Stimulated activated naive CD4-positive, alpha-beta T cell treated with Interleukin-2 at 50 U/mL for 16 hours (primary cell): ENCODE data around the gene CIAO3.
"Not testable (repeated sequence)": the region's sequence is repeated elsewhere in the genome, so short reads cannot be mapped to it uniquely, and the experiment has no call there.

Source experiments
- DNase-seq: peaks from one replicate; lab custom pipeline; 2025; lab: John Stamatoyannopoulos, UW

The CIAO3 gene

DNA sequence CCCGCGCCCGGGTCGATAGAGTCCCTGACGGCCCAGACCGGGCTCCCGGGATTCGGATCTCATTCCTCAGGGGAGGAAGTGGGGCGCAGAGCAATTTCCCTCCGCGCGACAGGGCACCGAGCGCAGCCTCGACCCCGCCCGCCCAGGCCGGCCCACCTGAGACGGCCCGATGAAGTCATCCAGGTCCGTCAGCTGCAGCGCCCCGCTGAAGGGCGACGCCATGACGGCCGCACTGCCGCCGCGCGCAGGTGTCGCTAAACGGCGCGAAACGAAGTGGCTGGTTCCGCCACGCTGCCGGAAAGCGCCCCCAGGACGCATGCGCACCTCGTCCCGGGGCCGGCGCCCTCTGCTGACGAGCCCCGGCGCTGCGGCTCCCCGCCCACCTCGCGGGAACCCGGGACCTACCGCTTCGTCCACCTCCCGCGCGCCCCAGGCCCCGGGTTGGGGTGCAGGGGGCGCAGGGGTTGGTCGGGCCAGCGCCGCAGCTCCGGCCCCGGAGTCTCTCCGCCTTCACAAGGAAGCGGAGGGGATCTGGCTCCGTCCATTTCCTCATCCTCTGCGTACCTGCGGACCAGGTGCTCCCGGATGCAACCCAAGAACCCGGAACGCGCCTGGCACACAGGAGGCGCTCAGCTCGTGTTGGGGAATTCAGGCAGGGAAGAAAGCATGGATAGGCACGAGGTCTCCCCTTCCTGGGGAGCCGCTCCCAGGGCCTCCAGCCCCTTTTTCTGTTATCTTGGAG, at the start of gene CIAO3:
Gene CIAO3 (minus strand): TSS at position 234 of the 742 bp plus-strand sequence. CDS start 12 bp downstream, at position 222.
- DNase-seq, result peak; percentile 83

DNA sequence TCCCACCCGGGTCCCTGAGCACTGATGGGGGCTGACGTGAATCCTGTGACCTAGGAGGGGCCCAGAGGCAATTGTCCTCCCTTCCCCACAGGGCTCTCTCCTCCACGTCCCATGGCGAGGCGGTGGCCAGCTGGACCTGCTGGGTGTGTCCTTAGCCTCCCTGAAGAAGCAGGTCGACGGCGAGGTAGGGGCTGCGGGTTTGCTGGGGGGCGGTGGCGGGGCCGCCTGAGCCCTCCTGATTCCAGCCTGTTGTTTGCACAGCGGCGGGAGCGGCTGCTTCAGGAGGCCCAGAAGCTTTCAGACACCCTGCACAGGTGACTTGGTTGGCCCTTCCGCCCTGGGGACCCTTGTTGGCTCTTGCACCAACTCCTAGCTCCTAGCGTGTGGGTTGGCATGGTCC, 49.3 kb upstream of the CIAO3 start:
- DNase-seq, result no peak

DNA sequence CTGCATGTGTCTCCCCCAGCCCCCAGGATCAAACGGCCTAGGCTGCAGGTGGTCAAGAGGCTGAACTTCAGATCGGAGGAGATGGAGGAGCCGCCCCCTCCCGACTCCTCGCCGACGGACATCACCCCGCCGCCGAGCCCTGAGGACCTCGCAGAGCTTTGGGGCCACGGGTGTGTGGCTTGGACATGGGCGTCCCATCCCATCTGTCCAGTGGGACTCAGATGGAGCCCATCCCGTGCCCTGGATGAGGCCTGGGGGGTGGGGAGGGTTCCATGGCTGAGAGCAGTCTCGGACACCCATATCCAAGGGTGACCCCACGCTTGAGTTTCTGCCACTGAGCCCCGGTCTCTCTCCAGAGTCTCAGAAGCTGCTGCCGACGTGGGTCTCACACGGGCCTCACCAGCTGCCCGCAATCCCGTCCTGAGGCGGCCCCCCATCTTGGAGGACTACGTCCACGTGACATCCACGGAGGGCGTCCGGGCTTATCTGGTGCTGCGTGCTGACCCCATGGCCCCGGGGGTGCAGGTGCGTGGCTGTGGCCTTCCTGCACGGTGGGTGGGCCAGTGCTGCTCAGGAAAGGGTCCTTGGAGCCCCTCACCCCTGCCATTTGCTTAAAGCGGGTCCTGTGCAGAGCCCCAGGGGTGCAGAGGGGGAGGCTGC, 48.5 kb upstream of the CIAO3 start:
- DNase-seq, result no peak

DNA sequence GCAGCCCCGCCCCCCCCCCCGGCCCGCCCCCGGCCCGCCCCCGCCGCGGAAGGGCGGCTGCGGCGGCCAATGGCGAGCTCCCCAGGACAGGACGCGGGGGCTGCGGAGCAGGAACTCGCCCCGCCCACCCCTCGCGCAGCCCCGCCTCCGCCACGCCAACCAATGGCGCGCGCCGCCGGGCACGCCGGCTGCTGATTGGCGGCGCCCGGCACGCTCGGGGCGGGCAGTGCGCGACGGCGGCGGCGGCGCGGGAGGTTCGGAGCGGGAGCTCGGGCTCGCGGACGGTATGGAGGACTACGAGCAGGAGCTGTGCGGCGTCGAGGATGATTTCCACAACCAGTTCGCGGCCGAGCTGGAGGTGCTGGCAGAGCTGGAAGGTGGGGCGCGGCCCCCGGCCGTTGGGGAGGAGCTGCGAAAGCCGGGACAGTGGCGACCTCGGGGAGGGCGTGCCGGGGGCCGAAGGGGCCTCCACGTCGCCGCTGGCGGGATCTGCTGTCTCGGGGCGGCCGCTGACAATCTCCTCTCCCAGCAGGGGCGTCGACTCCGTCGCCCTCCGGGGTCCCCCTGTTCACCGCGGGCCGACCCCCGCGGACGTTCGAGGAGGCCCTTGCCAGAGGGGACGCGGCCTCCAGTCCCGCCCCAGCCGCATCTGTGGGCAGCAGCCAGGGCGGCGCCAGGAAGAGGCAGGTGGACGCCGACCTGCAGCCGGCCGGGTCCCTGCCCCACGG, 47.8 kb upstream of the CIAO3 start, which contains the start of gene CHTF18:
Gene CHTF18 (plus strand): TSS at position 222 of the 728 bp plus-strand sequence. CDS start 65 bp downstream, at position 287.
- peak; percentile 92 for DNase-seq

DNA sequence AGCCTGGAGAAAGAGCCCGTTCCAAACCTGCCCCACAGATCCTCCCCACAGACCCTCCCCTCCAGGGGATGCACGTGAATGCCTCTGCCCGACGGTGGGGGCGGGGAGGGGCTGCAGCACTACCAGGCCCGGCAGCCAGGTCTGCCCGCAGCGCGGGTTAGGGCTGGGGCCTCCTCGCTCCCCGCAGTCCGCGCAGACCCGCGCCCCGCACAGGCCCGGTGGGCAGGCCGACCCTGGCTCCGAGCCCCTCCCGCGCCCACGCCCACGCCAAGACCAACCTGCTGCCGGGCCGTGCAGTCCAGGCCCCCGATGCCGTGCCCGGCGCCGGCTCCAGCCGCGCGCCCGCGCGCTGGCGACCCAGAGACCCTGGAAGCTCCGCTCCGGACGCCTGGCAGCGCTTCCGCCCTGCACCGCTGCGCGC, 47.2 kb upstream of the CIAO3 start, which contains the start of gene RPUSD1:
Gene RPUSD1 (minus strand): TSS at position 404 of the 421 bp plus-strand sequence. CDS start 644 bp downstream, outside the sequence.
- no peak for DNase-seq

DNA sequence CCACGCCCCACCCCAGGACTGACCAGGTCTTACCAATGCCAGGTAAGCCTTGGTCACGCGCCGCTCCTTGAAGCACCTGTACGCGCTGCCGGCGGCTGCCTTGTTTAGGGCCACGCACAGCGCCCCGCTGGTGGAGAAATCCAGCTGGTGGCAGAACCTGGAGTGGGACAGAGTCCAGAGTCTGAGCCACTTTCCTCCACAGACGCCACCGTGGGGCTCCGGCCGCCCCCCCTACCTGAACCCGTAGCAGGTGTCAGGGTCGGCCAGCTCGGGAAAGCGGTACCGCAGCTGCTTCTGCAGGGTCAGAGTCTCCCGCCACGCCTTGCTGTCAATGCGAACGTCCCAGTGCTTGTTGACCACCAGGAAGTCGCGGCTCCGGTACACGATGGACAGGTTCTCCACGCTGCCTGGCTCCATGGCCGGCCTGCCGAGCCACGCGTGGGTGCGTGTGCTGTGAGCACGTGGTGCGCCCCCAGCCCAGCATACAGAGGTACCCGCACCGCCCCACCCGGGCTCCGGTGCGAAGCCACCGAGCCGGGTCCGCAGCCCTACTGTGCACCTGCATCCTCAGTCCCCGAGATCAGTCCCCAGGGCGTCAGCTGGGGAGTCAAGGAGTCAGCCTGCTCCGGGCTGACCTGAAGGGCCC, 46.6 kb upstream of the CIAO3 start:
- DNase-seq, result no peak

DNA sequence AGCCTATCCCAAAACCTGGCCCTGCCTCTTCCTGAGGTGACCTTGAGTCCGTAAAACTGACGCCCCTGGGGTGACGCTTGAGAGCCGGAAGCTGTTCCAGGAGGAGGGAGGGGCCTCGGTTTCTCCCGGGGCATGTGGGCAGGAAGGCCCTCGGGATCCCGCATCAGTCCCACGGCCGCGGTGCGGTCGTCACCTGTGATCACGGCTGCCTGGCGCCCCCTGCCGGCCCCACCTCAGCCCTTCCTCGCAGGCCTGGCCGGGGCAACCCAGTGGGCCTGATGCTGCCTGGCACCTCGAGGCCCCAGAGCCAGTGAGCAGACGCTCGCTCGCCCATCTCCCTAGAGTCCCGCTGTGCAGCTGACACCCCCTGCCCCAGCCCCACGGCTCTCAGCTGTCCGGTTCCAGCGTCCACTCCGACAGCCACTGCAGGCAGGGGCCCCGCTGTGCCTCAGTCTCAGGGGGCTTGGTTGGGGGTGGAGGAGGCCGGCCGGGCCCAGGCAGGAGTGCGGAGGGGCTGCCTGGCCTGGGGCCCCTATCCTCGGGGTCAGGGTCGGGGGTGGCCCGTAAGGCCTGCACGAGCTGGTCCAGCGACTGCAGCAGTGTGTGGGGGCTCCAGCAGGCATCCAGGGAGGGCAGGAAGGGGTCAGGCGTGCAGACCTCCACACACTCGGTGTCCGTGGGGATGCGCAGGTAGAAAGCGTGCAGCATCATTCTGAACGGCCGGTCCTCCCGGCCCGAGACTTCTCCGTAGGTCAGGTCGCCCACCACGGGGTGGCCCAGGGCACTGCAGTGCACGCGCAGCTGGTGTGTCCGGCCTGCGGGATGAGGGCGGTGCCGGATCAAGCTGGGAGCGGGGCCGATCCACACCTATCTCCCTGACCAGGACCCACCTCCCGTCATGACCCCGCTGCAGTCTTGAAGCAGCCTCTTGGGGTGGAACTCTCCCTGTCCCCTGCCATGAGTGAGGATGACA, 45.1 kb upstream of the CIAO3 start:
- DNase-seq, result peak; percentile 62

DNA sequence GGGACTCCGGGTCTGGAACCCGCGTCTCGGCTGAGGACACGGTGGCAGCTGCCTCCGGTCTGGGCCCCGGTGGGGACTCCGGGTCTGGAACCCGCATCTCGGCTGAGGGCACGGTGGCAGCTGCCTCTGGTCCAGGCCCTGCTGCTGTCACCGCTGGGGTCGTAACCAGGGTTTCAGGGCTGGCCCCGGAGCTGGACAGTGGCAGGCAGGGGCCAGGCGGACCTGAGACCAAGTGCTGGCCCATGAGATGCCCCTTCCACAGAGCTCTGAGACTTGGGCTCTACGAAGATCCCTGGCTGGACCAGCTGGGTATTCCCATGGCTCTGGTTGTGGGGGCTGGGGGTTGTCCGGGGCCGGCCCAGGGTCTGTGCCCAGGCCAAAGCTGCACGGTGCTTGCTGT, 43.6 kb upstream of the CIAO3 start:
- DNase-seq, result no peak

DNA sequence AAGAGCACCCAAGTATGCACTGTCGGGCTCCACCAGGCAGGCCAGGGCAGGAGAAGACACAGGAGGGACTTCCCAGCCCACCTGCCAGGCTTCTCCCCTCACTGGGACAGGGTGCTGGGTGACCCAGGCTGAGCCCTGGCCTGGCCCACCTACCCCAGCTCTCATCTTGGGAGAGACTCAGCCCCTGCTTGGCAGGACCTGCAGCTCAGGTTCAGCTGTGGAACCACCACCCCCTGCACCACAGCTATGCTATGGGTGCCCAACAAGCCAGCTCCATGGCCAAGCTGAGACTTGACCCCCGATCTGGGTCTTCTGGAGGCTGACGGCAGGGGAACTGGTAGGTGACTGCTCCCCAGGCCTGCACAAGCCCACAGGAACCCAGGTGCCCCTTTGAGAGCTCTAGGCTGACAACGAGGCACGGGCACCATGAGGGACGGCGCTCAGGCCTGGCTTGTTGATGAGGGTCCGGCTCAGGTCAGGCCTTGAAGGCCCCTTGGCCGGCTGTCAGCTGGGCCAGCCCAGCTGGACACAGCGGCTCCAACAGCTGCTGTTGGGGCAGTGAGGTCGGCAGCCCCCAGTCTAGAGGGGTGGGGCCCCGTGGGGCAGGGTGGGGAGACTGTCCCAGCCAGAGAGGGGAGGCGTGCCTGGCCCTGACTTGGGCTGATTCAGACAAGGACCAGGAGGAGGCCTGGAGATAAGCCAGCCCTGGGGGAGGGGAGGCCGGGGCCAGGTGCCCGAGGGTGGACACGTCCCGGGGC, 42.8 kb upstream of the CIAO3 start:
- no peak for DNase-seq

DNA sequence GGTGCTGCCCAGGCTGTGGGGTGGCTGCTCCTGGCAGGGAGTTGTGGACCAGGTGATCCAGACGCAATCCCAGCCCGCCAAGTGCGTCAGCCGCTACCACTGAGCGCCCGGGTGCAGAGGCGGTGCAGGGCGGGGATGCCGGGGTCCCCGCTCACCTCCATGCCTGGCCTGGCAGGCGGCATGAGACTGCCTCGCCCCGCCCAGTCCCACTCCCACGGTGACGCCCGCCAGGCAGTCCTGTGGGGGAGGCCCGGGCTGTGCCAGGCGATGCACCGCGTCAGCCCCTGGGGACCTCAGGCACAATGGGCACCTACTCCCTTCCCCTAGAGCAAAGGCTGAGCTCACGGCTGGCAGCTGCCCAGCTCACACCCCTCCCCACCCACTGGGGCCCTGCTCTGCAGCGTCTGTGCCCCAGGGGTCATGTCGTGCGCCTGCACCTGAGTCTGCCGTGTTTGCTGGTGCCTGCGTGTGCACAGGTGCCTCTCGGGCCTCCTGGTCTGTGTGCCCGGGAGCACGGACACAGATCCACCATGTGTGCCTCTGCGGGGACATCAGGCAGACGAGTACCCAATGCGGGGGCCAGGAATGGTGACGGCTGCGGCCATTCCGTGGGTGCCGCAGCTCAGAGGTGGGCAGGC, 42.1 kb upstream of the CIAO3 start:
- DNase-seq, result no peak

DNA sequence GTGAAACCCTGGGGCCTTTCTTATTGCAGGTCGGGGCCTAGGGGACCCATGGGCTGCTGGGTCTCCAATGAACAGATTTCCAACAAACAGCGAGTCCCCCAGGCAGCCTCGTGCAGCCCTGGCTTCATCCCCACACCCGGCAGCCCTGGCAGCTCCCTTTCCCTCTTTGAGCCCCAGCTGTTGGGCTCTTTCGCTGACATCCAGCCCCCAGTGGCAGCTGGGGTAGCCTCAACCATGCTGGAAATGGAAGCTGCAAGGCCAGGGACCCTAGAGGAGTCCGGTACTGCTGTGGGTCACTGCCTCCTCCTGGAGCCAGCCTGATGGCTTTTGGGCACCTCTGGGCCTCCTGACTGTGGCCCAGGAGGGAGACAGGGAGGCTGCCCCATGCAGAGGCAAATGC, 41.5 kb upstream of the CIAO3 start:
- no peak for DNase-seq

DNA sequence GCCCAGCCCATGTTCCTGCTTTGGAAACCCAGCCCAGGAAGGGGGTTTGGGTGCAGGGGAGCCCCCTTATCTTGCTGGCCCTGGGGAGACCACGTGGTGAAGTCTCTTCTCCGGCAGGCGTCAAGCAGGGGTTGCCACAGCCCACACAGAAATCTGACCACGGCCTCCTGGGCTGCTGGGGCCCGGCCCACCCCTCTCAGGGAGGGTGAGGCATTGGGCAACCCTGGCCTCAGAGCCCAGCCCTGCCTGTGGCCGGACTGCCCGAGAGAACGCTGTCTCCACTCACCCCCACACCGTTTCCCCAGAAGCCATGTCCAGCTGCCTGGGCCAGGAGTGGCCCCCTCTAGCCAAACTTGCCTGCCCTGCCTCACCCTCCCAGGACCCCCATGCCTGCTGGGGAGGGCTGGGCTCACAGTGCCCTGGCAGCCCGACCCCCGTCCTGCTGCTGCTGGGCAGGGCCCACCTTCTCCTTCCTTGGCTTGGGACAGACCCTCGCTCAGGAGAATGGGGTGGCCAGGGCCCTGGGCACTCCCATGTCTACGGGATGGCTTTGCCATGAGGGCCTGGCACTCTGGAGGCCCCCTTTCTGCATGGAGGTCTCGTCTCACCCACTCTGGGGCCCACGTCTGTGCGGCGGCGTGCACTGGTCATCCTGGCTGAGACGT, 40.7 kb upstream of the CIAO3 start:
- DNase-seq, result no peak

DNA sequence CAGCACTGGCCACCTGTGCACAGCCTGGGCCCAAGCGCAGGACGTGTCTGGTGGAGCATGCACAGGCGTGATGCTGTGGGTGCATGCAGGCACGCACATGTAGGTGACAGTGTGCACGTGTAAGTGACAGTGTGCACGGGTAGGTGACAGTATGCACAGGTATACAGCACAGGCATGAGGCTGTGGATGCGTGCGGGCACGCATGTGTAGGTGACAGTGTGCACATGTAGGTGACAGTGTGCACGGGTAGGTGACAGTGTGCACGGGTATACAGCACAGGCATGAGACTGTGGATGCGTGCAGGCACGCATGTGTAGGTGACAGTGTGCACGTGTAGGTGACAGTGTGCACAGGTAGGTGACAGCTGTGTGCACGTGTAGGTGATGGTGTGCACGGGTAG, 39.5 kb upstream of the CIAO3 start:
- no peak for DNase-seq

DNA sequence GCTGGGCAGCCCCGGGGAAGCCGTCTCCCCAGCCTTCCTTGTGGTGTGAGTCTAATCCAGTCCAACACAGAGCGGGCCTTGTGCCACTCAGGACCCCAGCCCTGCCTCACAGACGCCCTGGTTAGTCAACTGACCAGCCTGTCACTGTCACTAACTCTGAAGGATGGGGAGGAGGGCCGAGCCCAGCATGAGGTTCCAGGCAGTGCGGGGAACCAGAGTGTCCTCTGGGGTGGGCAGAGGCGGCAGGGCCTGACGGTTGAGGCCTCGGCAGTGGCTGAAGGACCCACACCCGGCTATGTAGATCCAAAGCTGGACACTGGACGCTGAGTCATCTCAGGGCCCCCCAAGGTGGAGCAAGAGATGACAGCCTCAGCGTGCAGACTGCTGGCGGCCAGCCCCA, 38.8 kb upstream of the CIAO3 start:
- DNase-seq, result no peak

DNA sequence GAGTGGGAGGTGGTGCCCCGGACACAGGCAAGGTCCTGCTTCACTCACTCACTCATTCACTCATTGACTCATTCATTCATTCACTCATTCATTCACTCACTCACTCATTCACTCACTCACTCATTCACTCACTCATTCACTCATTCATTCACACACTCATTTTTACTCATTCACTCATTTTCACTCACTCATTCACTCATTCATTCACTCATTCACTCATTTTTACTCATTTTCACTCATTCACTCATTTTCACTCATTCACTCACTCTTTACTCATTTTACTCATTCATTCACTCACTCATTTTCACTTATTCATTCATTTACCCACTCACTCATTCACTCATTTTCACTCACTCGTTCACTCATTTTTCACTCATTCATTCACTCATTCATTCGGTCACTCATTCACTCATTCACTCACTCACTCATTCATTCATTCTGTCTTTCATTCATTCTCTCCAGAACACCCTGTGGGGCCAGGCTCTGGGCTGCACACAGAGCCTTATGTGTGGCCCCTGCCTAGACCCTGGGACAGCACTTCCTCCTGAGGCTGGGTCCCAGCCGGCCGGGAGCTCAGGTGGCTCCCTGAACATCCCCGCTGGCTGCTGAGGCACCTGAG, 38.2 kb upstream of the CIAO3 start:
- no peak for DNase-seq

DNA sequence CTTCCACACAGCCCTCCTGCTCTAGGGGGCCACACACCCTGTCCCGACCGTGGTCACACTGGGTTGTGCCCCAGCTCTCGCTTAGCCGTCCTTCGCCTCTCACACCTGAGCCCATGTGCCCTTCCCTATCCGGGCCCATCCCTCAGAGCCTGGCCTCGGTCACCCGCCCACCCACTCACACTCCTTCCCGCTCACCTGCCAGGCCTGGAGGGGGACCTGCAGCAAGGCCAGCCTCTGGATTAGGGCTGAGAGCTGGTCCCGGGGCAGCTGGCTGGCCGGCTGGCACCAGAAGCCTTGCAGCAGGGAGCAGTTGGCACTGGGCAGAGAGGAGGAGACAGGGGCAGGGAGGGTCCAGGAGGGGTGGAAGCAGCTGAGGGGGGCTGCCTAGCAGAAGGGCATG, 37.6 kb upstream of the CIAO3 start:
- DNase-seq, result no peak

DNA sequence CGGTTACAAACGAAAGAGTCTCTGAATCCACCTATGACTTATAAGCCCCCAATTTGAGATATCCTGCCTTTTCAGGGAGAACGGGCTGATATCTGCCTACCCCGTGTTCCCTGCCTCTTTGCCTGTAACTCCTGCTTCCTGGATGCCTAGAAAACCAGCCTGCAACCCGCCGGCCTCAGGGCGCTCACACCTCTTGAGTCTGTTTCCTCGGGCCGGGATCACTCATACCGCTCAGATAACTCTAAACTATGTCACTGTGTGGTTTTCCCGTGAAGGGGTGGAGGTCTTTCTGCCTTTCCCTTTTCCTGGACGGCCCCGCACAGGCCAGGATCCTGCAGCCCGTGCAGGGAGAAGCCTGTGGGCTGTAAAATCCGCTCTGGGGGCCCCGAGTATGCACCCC, 37.0 kb upstream of the CIAO3 start:
- DNase-seq, result no peak

DNA sequence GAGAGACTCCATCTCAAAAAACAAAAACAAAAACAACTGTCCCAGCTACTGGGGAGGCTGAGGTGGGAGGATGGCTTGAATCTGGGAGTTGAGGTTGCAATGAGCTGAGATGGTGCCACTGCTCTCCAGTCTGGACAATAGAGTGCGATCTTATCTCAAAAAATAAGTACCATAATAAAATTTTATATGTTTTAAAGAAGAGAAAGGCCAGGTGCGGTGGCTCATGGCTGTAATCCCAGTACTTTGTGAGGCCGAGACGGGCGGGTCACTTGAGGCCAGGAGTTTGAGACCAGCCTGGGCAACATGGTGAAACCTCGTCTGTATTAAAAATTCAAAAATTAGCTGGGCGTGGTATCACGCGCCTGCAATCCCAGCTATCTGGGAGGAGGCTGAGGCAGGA, 36.0 kb upstream of the CIAO3 start:
- no peak for DNase-seq

DNA sequence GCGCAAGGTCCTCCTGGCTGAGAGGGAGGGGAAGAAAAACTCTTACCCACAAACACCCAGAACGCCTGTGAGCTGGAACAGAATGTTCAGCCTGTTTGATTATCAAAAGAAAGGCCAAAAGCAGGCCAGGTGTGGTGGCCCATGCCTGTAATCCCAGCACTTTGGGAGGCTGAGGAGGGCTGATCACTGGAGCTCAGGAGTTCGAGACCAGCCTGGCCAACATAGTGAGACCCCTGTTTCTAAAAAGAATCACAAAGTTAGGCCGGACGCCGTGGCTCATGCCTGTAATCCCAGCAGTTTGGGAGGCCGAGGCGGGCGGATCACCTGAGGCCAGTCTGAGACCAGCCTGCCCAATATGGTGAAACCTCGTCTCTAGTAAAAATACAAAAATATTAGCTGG, 35.5 kb upstream of the CIAO3 start:
- DNase-seq, result not testable (repeated sequence)
